Testis (tissue), 3 donors: ENCODE measurements around the gene ANO4. TPM values are rescaled to one million over a fixed set of nuclear protein-coding genes. Genes with fewer than 3 reads are reported as not detected.

ENCODE experiments used
- DNase-seq: peaks from one replicate; pipeline ENCODE4 v3.0.0-alpha.2; 2019
- H3K27ac ChIP-seq, 2 donors: fragments of 200-600 bp; sonication (generic); one replicate each; pipeline ENCODE4 v1.5.1; 2019
- H3K27me3 ChIP-seq: fragments of 200-600 bp; sonication (generic); one replicate; pipeline ENCODE4 v1.5.1; 2019
- H3K36me3 ChIP-seq: fragments of 200-600 bp; sonication (generic); one replicate; pipeline ENCODE4 v1.5.1; 2017; ENCODE audit warnings: low read depth; ENCODE audit errors: missing control alignments
- H3K4me1 ChIP-seq: fragments of 200-600 bp; sonication (generic); one replicate; pipeline ENCODE4 v1.5.1; 2019
- H3K4me3 ChIP-seq, 2 donors: fragments of 200-600 bp; sonication (generic); one replicate each; pipeline ENCODE4 v1.5.1; 2017 to 2019
- H3K9me3 ChIP-seq: fragments of 200-600 bp; sonication (generic); one replicate; pipeline ENCODE4 v1.5.1; 2017
- CTCF ChIP-seq, 3 experiments: fragments of 450-650 bp in 2 of 3; fragments of 200-600 bp in 1 of 3; sonication (generic) in 1 of 3; IDR thresholded peaks; one replicate each; pipeline ENCODE4 v1.5.1; 2016 to 2019; ENCODE audit warnings: antibody characterized with exemption in 3 of 3, mild to moderate bottlenecking in 2 of 3, moderate library complexity in 1 of 3
- POLR2A ChIP-seq: fragments of 450-650 bp; IDR thresholded peaks from one replicate; pipeline ENCODE4 v1.6.1; 2017; ENCODE audit warnings: antibody characterized with exemption, mild to moderate bottlenecking, moderate library complexity
- WGBS, 2 donors: methylation state at CpG; one replicate each; pipeline ENCODE4 v1.1.5; 2018; 5-methylcytosine and 5-hydroxymethylcytosine counted together
- intact Hi-C: fragments of 100-400 bp; cut with DNase I; formaldehyde crosslinking; loops from one replicate; pipeline ENCODE4 v1.15.1; 2023; ENCODE audit warnings: low total_unique reads
- polyA plus RNA-seq: library from polyadenylated mRNA; stranded (reverse); fragments of 350-450 nt; fragmentation: Illumina TruSeq; extraction: RNeasy Lipid Tissue Mini Kit (QIAGEN cat#74804); gene quantifications from one replicate; pipeline ENCODE4 v1.2.3, GENCODE V29; 2014; ENCODE audit warnings: low read depth, low replicate concordance; ENCODE audit not compliant: insufficient read depth
- total RNA-seq, 2 donors: library from RNA; depleted of rRNA; stranded (reverse); fragments of >200 nt; gene quantifications; one replicate each; pipeline ENCODE4 v1.2.3, GENCODE V29; 2016

Gene ANO4
- total and polyA plus RNA-seq, 3 donors from 2014 or later: 2.4 to 13.0 (median 9.5) TPM

GRCh38 chr12:100995201-100995600 is 200.6 kb downstream of the ANO4 start:
- H3K36me3 ChIP-seq: no peaks in the 10 kb centered on the region
- H3K27ac ChIP-seq: no peak overlapping the region
- WGBS, 2 donors: 61 to 65% methylated on average over 3 of the region's 3 CpGs
- no peak for DNase-seq
- intact Hi-C loops: no loop called here
- H3K4me3 ChIP-seq: no peak overlapping the region
- H3K4me1 ChIP-seq: no peaks in the 10 kb centered on the region
- no peaks in the 10 kb centered on the region for H3K9me3 ChIP-seq
- no peaks in the 10 kb centered on the region for H3K27me3 ChIP-seq
- no peak for TF ChIP-seq POLR2A
- no peak for TF ChIP-seq CTCF (IDR thresholded peaks at IDR 0.05)

- DNase-seq: no peak
- no peak overlapping the region for H3K27ac ChIP-seq
- no peaks in the 10 kb centered on the region for H3K36me3 ChIP-seq
- H3K27me3 ChIP-seq: no peaks in the 10 kb centered on the region
- WGBS, 2 donors: 70 to 93% methylated on average over 4 of the region's 4 CpGs
- H3K4me3 ChIP-seq: no peak overlapping the region
- TF ChIP-seq POLR2A (no peak), CTCF (IDR thresholded peaks at IDR 0.05) (no peak)
- H3K4me1 ChIP-seq: no peaks in the 10 kb centered on the region
- intact Hi-C loops: no loop called here
- H3K9me3 ChIP-seq: no peaks in the 10 kb centered on the region
Observed at GRCh38 chr12:100995771-100996170, 201.2 kb downstream of the ANO4 start.

GRCh38 chr12:101001669-101002068 is 207.1 kb downstream of the ANO4 start:
- Histone ChIP-seq H3K9me3 (no peaks in the 10 kb centered on the region), H3K4me1 (no peaks in the 10 kb centered on the region), H3K27me3 (no peaks in the 10 kb centered on the region), H3K4me3 (no peak overlapping the region), H3K27ac (no peak overlapping the region), H3K36me3 (no peaks in the 10 kb centered on the region)
- WGBS, 2 donors: 92 to 94% methylated on average over 5 of the region's 5 CpGs
- intact Hi-C loops: no loop called here
- TF ChIP-seq POLR2A: no peak
- no peak for DNase-seq

- no peaks in the 10 kb centered on the region for H3K27me3 ChIP-seq
- no peaks in the 10 kb centered on the region for H3K9me3 ChIP-seq
- 54 to 57% methylated on average over 3 of the region's 3 CpGs for WGBS, 2 donors
- no peak overlapping the region for H3K4me3 ChIP-seq
- H3K4me1 ChIP-seq: no peaks in the 10 kb centered on the region
- intact Hi-C loops: no loop called here
- TF ChIP-seq CTCF (IDR thresholded peaks at IDR 0.05) (no peak), POLR2A (no peak)
- H3K27ac ChIP-seq: no peak overlapping the region
- H3K36me3 ChIP-seq: no peaks in the 10 kb centered on the region
- no peak for DNase-seq
Observed at GRCh38 chr12:101002696-101003419, 208.3 kb downstream of the ANO4 start.

GRCh38 chr12:101004898-101005297 is 210.3 kb downstream of the ANO4 start:
- TF ChIP-seq POLR2A: no peak
- Histone ChIP-seq H3K9me3 (no peaks in the 10 kb centered on the region), H3K27me3 (no peaks in the 10 kb centered on the region), H3K27ac (no peak overlapping the region), H3K36me3 (no peaks in the 10 kb centered on the region), H3K4me3 (no peak overlapping the region), H3K4me1 (no peaks in the 10 kb centered on the region)
- intact Hi-C loops: no loop called here
- DNase-seq: no peak
- WGBS, 2 donors: 72 to 79% methylated on average over 1 of the region's 1 CpG

- H3K4me3 ChIP-seq: no peak overlapping the region
- no peaks in the 10 kb centered on the region for H3K9me3 ChIP-seq
- DNase-seq: no peak
- no peak for TF ChIP-seq POLR2A
- TF ChIP-seq CTCF (IDR thresholded peaks at IDR 0.05): no peak
- no peaks in the 10 kb centered on the region for H3K36me3 ChIP-seq
- no peak overlapping the region for H3K27ac ChIP-seq
- H3K4me1 ChIP-seq: no peaks in the 10 kb centered on the region
- intact Hi-C loops: no loop called here
- 94 to 100% methylated on average over 1 of the region's 1 CpG for WGBS, 2 donors
- H3K27me3 ChIP-seq: no peaks in the 10 kb centered on the region
Observed at GRCh38 chr12:101009274-101009673, 214.7 kb downstream of the ANO4 start.
